GM13976 (cell line): ENCODE data around the gene RYK.

Experiments
- DNase-seq: peaks from one replicate; pipeline ENCODE4 v3.0.0; 2012; ENCODE audit warnings: low spot score
- in situ Hi-C: fragments of 300-500 bp; cut with MboI; formaldehyde crosslinking; loops from one replicate; pipeline ENCODE4 v1.12.0; 2022; ENCODE audit warnings: low sequenced_read_pairs, mixed read lengths, inconsistent platforms; ENCODE audit not compliant: unreplicated experiment
- TF ChIP-seq, protein P1 (sequence below): IDR thresholded peaks from 2 replicates; pipeline ENCODE4 v1.5.1; 2012; ENCODE audit warnings: borderline replicate concordance, mild to moderate bottlenecking; ENCODE audit not compliant: insufficient read depth; ENCODE audit errors: extremely low read depth, missing control alignments, control extremely low read depth

Gene RYK

DNA sequence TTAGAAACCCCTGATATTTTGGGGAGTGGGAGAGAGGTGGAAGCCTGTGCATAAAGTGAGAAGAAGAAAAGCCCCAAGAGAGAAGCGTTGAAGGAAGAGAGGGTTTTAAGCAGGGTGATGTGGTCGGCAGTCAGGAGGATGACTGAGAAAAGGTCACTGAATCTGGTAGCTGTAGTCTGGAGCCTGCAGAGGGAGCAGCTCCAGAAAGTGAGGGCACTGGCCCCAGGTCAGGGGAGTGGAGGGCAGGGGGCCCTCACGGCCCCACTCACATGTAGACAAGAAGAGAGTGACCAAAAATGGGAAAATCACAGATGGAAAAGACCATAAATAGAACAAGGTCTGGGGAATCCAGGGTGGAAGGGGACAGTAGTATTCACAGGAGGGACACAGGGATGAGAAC, 105.5 kb downstream of the RYK start:
- TF ChIP-seq, protein P1, sequence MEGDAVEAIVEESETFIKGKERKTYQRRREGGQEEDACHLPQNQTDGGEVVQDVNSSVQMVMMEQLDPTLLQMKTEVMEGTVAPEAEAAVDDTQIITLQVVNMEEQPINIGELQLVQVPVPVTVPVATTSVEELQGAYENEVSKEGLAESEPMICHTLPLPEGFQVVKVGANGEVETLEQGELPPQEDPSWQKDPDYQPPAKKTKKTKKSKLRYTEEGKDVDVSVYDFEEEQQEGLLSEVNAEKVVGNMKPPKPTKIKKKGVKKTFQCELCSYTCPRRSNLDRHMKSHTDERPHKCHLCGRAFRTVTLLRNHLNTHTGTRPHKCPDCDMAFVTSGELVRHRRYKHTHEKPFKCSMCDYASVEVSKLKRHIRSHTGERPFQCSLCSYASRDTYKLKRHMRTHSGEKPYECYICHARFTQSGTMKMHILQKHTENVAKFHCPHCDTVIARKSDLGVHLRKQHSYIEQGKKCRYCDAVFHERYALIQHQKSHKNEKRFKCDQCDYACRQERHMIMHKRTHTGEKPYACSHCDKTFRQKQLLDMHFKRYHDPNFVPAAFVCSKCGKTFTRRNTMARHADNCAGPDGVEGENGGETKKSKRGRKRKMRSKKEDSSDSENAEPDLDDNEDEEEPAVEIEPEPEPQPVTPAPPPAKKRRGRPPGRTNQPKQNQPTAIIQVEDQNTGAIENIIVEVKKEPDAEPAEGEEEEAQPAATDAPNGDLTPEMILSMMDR: no peak
- in situ Hi-C loops: no loop called here
- DNase-seq: no peak

DNA sequence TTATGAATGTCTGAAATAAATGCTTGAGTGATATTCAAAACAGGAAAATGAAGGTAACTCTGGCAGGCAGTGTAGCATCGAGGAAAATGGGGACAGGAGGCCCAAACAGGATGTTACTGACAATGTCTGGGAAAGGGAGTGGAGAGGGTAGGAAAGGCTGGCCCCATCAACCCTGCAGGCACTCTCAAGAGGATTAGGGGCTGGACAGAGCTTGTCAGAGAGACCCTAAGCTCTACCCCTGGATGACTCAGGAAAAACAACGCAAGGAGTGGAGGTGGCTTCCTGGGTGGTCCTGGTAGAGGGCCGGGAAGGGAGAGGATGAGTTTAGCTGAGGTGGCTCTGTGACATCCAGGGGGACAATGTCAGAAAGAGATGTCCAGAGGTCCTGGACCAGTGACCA, 106.0 kb downstream of the RYK start:
- in situ Hi-C loops: no loop called here
- TF ChIP-seq, protein P1: no peak
- no peak for DNase-seq

DNA sequence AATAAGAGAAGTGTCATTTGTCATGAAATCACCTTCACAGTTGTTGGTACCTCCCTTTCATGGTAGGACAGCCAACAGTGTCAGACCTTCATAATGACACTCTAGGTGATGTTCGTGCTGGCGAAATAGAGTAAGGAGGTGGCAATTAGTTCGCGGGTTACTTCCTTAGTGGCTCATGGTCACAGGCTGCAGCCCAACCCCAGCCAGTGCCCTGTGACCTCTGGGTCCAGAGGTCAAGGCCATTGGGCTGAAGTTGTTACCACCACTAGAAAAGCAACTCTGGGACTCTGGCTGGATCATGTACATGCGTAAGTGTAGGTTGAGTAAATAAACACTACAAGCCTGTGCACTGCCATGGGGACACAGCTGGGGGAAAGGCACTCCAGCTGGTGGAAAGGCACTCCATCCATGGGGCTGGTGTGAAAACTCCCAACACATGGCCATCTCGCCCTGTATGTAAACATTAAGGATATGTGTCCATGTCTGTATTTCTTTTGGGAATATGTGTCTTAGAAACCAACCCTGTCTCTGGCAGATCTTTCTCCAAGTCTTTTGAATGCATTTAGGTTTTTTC, 106.7 kb downstream of the RYK start:
- in situ Hi-C loops: no loop called here
- no peak for DNase-seq
- TF ChIP-seq, protein P1: no peak

DNA sequence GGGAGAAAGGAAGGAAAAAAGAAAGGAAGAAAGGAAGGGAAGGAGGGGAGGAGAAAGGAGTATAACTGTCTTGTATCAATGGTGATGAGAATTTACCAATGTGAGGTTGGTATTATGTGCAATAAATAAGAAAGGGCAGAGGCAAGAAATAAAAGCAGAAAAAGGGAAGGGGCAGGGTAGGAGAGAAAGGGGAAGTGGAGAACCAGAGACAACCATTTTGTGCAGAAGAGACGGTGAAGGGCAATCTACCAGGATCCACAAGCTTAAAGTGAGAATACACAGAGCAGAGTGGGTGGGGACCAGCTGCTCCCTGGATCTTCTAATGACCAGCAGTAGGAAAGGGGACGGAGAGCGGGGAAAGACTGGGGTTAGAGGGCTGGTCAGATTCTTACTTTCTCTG, 114.1 kb downstream of the RYK start:
- in situ Hi-C loops: no loop called here
- TF ChIP-seq, protein P1: no peak
- DNase-seq: no peak

DNA sequence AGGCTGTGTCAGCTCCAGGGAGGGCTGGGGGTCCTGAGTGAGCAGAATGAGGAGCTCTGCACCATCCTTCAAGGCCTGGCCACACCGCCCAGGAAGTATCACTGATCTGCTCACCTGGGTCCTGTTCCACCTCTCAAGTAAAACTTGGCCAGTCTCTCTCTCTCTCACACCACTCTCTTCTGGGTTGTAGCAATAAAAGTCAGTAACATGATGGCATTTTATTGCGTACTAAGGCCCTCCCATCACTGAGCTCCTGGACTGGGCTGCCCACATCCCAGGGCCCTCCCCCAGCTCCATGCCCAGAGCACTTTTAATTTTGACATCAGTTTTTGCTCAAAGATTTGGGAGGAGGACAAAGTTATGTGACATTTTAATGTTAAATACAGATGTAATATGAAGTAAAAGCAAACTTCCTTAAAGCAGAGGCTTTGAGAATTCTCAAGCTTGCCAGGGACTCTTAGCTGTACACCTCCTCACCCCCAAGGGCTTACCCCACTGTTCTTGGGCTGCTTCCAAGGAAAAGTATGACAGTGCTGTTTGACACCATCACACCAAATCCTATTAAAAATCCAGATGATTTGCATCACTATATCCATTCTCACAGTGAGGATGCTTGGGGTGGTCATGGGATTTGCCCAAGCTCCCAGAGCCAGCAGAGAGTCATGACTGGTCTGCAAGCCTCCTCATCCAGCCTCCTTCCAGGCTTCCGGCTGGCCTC, 115.8 kb downstream of the RYK start:
- DNase-seq: no peak
- TF ChIP-seq, protein P1: no peak
- in situ Hi-C loops: no loop called here

DNA sequence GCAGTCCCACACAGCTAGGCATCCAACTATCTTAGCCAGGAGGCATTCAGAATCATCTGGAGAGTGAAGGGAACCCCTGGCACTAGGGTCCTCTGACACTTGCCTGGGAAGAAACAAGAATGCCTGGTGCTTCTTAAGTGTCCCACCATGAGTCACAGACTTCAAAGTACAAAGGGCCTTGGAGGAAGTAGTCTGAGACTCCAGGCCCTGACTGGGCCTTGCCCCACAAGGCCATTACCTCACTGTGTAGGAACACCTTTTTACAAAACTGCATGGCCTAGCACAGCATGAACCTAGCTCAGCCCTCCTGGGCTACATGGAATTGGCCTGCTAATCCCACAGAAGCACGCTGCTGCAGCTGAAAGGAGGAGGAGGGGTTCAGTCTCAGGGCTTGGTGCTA, 116.4 kb downstream of the RYK start:
- no peak for DNase-seq
- in situ Hi-C loops: no loop called here
- TF ChIP-seq, protein P1: no peak
